Kidney (tissue), 14 donors: ENCODE results near the gene RNF4. TPM values are rescaled to one million over a fixed set of nuclear protein-coding genes. Genes with fewer than 3 reads are reported as not detected.
A peak's percentile ranks its signal among the peaks of the same experiment; 100 is the strongest.

Source experiments
- DNase-seq, 5 donors: peaks; one replicate each; pipeline ENCODE4 v3.0.0-alpha.2; 2013 to 2020
- FAIRE-seq: peaks from 2 replicates; lab custom pipeline; 2012; peaks lifted over from hg19 to GRCh38; lab: Jason Lieb, UNC
- H3K27ac ChIP-seq, 2 donors: one replicate each; pipeline ENCODE4 v1.7.0; 2013; ENCODE audit warnings: low read depth in 2 of 2, low read length in 2 of 2, inconsistent platforms in 1 of 2
- H3K27me3 ChIP-seq: one replicate; pipeline ENCODE4 v1.7.1; 2013; ENCODE audit warnings: low read length, inconsistent platforms; ENCODE audit not compliant: control insufficient read depth, insufficient read depth
- H3K36me3 ChIP-seq, 3 donors: one replicate each; pipeline versions ENCODE4 v1.7.0 to v1.7.1; 2013; ENCODE audit warnings: low read length in 3 of 3, control low read depth in 1 of 3, inconsistent platforms in 1 of 3; ENCODE audit not compliant: insufficient read depth in 3 of 3, control insufficient read depth in 2 of 3
- H3K4me1 ChIP-seq, 3 donors: one replicate each; pipeline versions ENCODE4 v1.7.0 to v1.7.1; 2013; ENCODE audit warnings: low read length in 3 of 3, inconsistent platforms in 1 of 3, low read depth in 1 of 3; ENCODE audit not compliant: control insufficient read depth in 2 of 3, insufficient read depth in 2 of 3
- H3K4me3 ChIP-seq, 3 donors: one replicate each; pipeline versions ENCODE4 v1.7.0 to v1.8.1; 2013; ENCODE audit warnings: low read length in 3 of 3, control low read depth in 1 of 3, inconsistent platforms in 1 of 3
- H3K9ac ChIP-seq, 3 donors: one replicate each; pipeline versions ENCODE4 v1.7.0 to v1.7.1; 2013; ENCODE audit warnings: low read length in 3 of 3, control low read depth in 1 of 3, inconsistent platforms in 1 of 3
- H3K9me3 ChIP-seq, 3 donors: one replicate each; pipeline versions ENCODE4 v1.7.0 to v1.7.1; 2013; ENCODE audit warnings: low read length in 3 of 3, control low read depth in 1 of 3, inconsistent platforms in 1 of 3; ENCODE audit not compliant: control insufficient read depth in 2 of 3, insufficient read depth in 1 of 3
- CTCF ChIP-seq: IDR thresholded peaks from 3 replicates; pipeline ENCODE4 v1.5.1; 2012; ENCODE audit warnings: mild to moderate bottlenecking, moderate library complexity, borderline replicate concordance; ENCODE audit not compliant: insufficient read depth; ENCODE audit errors: extremely low read depth
- intact Hi-C: fragments of 100-400 bp; cut with DNase I; formaldehyde crosslinking; loops from one replicate; pipeline ENCODE4 v1.11.1; 2022
- polyA plus RNA-seq: library from polyadenylated mRNA; stranded (reverse); fragments of 350-450 nt; fragmentation: Illumina TruSeq; extraction: RNeasy Lipid Tissue Mini Kit (QIAGEN cat#74804); gene quantifications from one replicate; pipeline ENCODE4 v1.2.3, GENCODE V29; 2014; ENCODE audit warnings: low read depth, low replicate concordance; ENCODE audit not compliant: insufficient read depth
- total RNA-seq: library from RNA; stranded (reverse); fragmentation: NEBNext Ultra II Directional; extraction: Animal tissue kit (Norgen Biotek cat#: 25700); gene quantifications from one replicate; pipeline ENCODE4 v1.2.1, GENCODE V29; 2021
- donor health status: control.
- donor health status: control.
- donor health status: control.
- donor health status: control.
- donor health status: control.
- donor health status: DM: yes; HTN: yes; CAD: no.
- donor health status: Normal renal cell carcinoma (clear cell type).

Gene RNF4
- total and polyA plus RNA-seq, 2 donors from 2014 or later = 24.2 to 61.5 TPM

- Histone ChIP-seq H3K4me3 (no peak overlapping the region), H3K4me1 (peaks cover 0 to 7% (median 6%) of the 10 kb centered on the region in 3 donors), H3K9me3 (no peaks in the 10 kb centered on the region), H3K27ac (peak overlapping the region; percentile 23 to 49), H3K36me3 (peaks cover 0 to 25% (median 21%) of the 10 kb centered on the region in 3 donors), H3K9ac (no peak overlapping the region), H3K27me3 (no peaks in the 10 kb centered on the region)
- no peak for DNase-seq
- no peak for FAIRE-seq
- no peak for TF ChIP-seq CTCF
- intact Hi-C loops = no loop called here
These were observed 47.1 kb downstream of the RNF4 start for GRCh38 chr4:2515830-2516550.

GRCh38 chr4:2516635-2517034 lies 47.7 kb downstream of the RNF4 start:
- Histone ChIP-seq H3K4me3 (no peak overlapping the region), H3K27ac (peak overlapping the region in 1 of 2 donors; percentile 23), H3K9me3 (no peaks in the 10 kb centered on the region), H3K27me3 (no peaks in the 10 kb centered on the region), H3K4me1 (peaks cover 0 to 7% (median 6%) of the 10 kb centered on the region in 3 donors), H3K9ac (no peak overlapping the region), H3K36me3 (peaks cover 0 to 24% (median 20%) of the 10 kb centered on the region in 3 donors)
- intact Hi-C loops = no loop called here
- no peak for FAIRE-seq
- DNase-seq = no peak
- TF ChIP-seq CTCF = no peak

DNA sequence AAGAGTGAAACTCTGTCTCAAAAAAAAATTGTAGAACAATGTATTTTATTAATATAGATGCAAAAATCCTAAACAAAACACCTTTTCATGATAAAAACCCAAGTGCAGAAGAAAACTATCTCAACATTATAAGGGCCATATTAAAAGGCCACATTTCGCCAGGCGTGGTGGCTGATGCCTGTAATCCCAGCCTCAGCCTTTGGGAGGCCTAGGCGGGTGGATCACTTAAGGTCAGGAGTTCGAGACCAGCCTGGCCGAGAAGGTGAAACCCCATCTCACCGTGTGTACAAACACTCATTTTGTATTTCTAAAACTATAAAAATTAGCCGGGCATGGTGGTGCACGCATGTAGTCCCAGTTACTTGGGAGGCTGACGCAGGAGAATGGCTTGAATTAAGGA lies 57.7 kb downstream of the RNF4 start:
- Histone ChIP-seq H3K9ac (no peak overlapping the region), H3K27ac (no peak overlapping the region), H3K4me3 (no peak overlapping the region), H3K36me3 (no peaks in the 10 kb centered on the region), H3K9me3 (no peaks in the 10 kb centered on the region), H3K4me1 (no peaks in the 10 kb centered on the region), H3K27me3 (no peaks in the 10 kb centered on the region)
- FAIRE-seq (no peak), DNase-seq (no peak)
- no peak for TF ChIP-seq CTCF
- intact Hi-C loops = no loop called here
